Measurements from ENCODE around the gene ATP6V0E1. TPM values are rescaled to one million over a fixed set of nuclear protein-coding genes. Genes with fewer than 3 reads are reported as not detected.
A peak's percentile ranks its signal among the peaks of the same experiment; 100 is the strongest.

Gene ATP6V0E1
- total RNA-seq, 1 donor from 2014 or later: 261 TPM

GRCh38 chr5:173050791-173051190 lies 67.2 kb downstream of the ATP6V0E1 start:
- TF ChIP-seq, protein P1, sequence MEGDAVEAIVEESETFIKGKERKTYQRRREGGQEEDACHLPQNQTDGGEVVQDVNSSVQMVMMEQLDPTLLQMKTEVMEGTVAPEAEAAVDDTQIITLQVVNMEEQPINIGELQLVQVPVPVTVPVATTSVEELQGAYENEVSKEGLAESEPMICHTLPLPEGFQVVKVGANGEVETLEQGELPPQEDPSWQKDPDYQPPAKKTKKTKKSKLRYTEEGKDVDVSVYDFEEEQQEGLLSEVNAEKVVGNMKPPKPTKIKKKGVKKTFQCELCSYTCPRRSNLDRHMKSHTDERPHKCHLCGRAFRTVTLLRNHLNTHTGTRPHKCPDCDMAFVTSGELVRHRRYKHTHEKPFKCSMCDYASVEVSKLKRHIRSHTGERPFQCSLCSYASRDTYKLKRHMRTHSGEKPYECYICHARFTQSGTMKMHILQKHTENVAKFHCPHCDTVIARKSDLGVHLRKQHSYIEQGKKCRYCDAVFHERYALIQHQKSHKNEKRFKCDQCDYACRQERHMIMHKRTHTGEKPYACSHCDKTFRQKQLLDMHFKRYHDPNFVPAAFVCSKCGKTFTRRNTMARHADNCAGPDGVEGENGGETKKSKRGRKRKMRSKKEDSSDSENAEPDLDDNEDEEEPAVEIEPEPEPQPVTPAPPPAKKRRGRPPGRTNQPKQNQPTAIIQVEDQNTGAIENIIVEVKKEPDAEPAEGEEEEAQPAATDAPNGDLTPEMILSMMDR (IDR thresholded peaks at IDR 0.05): no peak
- H3K4me1 Mint-ChIP-seq (ENCODE audit: unreplicated experiment): peaks cover 9% of the 10 kb centered on the region
- H3K27ac Mint-ChIP-seq (ENCODE audit: unreplicated experiment): no peak overlapping the region
- no peak for DNase-seq (ENCODE audit: extremely low spot score, unreplicated experiment)
- H3K36me3 Mint-ChIP-seq (ENCODE audit: unreplicated experiment): no peaks in the 10 kb centered on the region
- no peaks in the 10 kb centered on the region for H3K9me3 Mint-ChIP-seq (ENCODE audit: unreplicated experiment)
- no peaks in the 10 kb centered on the region for H3K27me3 Mint-ChIP-seq (ENCODE audit: unreplicated experiment)
- H3K4me3 Mint-ChIP-seq (ENCODE audit: unreplicated experiment): no peak overlapping the region

DNA sequence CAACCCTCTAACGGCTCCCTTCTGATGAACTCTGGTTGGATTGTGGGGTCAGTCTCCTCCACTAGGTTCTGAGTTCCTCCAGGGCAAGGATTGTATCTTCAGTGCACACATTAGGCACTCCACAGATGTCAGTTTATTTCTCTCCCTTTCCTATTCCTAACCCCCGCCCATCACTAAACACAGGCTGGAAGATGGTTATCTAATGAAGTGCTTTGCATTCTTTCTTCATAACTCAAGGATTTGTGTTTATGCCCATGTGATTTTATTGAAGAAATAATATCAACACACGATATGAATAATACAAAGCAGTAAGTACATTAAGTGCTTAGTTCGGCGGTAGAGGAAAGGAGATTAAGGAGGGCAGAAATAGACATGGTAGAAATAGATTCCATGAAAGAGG lies 68.2 kb downstream of the ATP6V0E1 start:
- H3K4me3 Mint-ChIP-seq (ENCODE audit: unreplicated experiment): no peak overlapping the region
- H3K27ac Mint-ChIP-seq (ENCODE audit: unreplicated experiment): no peak overlapping the region
- no peaks in the 10 kb centered on the region for H3K9me3 Mint-ChIP-seq (ENCODE audit: unreplicated experiment)

GRCh38 chr5:173053041-173053440 lies 69.5 kb downstream of the ATP6V0E1 start:
- Mint-ChIP-seq H3K36me3 (ENCODE audit: unreplicated experiment) (no peaks in the 10 kb centered on the region), H3K4me3 (ENCODE audit: unreplicated experiment) (no peak overlapping the region), H3K4me1 (ENCODE audit: unreplicated experiment) (peaks cover 18% of the 10 kb centered on the region), H3K9me3 (ENCODE audit: unreplicated experiment) (no peaks in the 10 kb centered on the region), H3K27me3 (ENCODE audit: unreplicated experiment) (no peaks in the 10 kb centered on the region), H3K27ac (ENCODE audit: unreplicated experiment) (no peak overlapping the region)
- no peak for DNase-seq (ENCODE audit: extremely low spot score, unreplicated experiment)
- TF ChIP-seq, protein P1 (IDR thresholded peaks at IDR 0.05): no peak

More for the DNA sequence above, 68.2 kb downstream of the ATP6V0E1 start:
- H3K36me3 Mint-ChIP-seq (ENCODE audit: unreplicated experiment): no peaks in the 10 kb centered on the region
- peaks cover 11% of the 10 kb centered on the region for H3K4me1 Mint-ChIP-seq (ENCODE audit: unreplicated experiment)
- TF ChIP-seq, protein P1 (IDR thresholded peaks at IDR 0.05): no peak
- DNase-seq (ENCODE audit: extremely low spot score, unreplicated experiment): no peak
- H3K27me3 Mint-ChIP-seq (ENCODE audit: unreplicated experiment): no peaks in the 10 kb centered on the region

DNA sequence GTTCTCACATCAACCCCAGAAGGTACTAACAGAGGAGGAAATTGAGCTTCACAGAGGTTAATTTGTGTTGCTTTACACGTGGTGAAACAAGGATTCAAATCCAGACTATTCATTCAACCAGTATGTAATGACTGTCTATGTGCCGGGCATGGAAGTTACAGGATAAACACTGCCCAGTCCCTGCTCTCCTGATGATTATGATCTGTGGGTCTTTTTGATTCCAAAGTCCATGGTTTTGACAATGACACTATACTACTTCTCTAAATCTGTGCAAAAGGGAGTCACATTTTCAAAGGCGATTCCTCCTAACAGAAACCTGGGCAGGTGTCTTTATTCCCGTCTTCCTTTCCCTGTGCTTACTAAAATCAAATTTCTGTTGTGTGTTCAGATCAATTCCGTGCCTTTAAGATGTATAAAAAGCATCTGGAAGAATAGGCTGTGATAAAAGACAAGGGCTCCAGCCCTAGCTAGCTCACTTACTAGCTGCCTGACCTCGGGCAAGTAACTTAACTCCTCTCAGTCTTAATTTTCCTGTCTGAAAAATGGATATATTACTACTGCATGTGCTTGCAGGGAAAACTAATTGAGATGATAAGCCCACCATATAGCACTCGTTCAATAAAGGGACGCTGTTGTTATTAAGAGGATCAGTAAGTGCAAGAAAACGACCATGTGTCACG lies 71.6 kb downstream of the ATP6V0E1 start:
- peak overlapping the region; percentile 92 for H3K4me3 Mint-ChIP-seq (ENCODE audit: unreplicated experiment)
- no peaks in the 10 kb centered on the region for H3K36me3 Mint-ChIP-seq (ENCODE audit: unreplicated experiment)
- TF ChIP-seq, protein P1 (IDR thresholded peaks at IDR 0.05): no peak
- peaks cover 29% of the 10 kb centered on the region for H3K4me1 Mint-ChIP-seq (ENCODE audit: unreplicated experiment)
- H3K27me3 Mint-ChIP-seq (ENCODE audit: unreplicated experiment): no peaks in the 10 kb centered on the region
- H3K9me3 Mint-ChIP-seq (ENCODE audit: unreplicated experiment): no peaks in the 10 kb centered on the region
- H3K27ac Mint-ChIP-seq (ENCODE audit: unreplicated experiment): no peak overlapping the region
- no peak for DNase-seq (ENCODE audit: extremely low spot score, unreplicated experiment)

DNA sequence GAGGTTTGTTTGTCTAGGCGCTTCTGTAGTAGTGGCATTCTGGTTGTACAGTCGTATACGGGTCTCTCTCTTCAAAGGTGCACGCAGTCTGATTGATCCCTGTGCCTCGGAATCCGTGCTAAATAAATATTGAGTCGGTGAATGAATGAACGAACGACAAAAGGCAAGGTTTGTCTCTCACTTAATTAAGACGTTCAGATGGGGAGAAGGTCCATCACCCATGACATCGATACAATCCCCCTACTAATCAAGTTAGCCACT lies 72.1 kb downstream of the ATP6V0E1 start:
- DNase-seq (ENCODE audit: extremely low spot score, unreplicated experiment): no peak
- Mint-ChIP-seq H3K9me3 (ENCODE audit: unreplicated experiment) (no peaks in the 10 kb centered on the region), H3K27ac (ENCODE audit: unreplicated experiment) (peak overlapping the region; percentile 69), H3K4me3 (ENCODE audit: unreplicated experiment) (peak overlapping the region; percentile 92), H3K36me3 (ENCODE audit: unreplicated experiment) (no peaks in the 10 kb centered on the region), H3K4me1 (ENCODE audit: unreplicated experiment) (peaks cover 29% of the 10 kb centered on the region), H3K27me3 (ENCODE audit: unreplicated experiment) (no peaks in the 10 kb centered on the region)
- TF ChIP-seq, protein P1 (IDR thresholded peaks at IDR 0.05): no peak
